Heart left ventricle (tissue), 13 donors: ENCODE data around the gene THSD7B.

ENCODE experiments used
- CTCF ChIP-seq, 12 donors: fragments of 200-600 bp; sonication (generic) in 4 of 12; IDR thresholded peaks; one replicate each; pipeline versions ENCODE4 v1.5.0 to v1.8.0; 2018 to 2022; ENCODE audit warnings: antibody characterized with exemption in 12 of 12, mild to moderate bottlenecking in 5 of 12
- POLR2A ChIP-seq, 2 donors: fragments of 450-650 bp; IDR thresholded peaks; one replicate each; pipeline ENCODE4 v1.6.1; 2017; ENCODE audit warnings: antibody characterized with exemption in 2 of 2, mild to moderate bottlenecking in 2 of 2, moderate library complexity in 2 of 2
- donor health status: ischemic (EF 13 %, LVEDD 7.1; RV severe dilation, severe dysfunction).
- donor health status: DM: no; HTN: yes; CAD: no.
- donor health status: DM: no; HTN: no; CAD: no.
- donor health status: ischemic (EF 25% LVEDD 6.9; RV normal size, moderate dysfunction).
- donor health status: ischemic (EF 25% LVEDD 5.7; RV mildly dilated, moderate dysfunction).
- donor health status: ischemic (EF 35%, LVEDD 5.7; RV mildly dilated, moderate dysfunction).
- donor health status: nonischemic (EF 11% LVEDD 7.7; RV severe dilation, severe dysfunction).
- donor health status: DM: yes; HTN: yes; CAD: no.
- donor health status: PGD.
- donor health status: ischemic (EF 29% LVEDD 5.4; RV normal size, mild dysfunction).
- donor health status: nonischemic (EF 23%, LVEDD 6.1; RV moderate dilation, normal function).

- TF ChIP-seq CTCF (IDR thresholded peaks at IDR 0.05) (no peak), POLR2A (IDR thresholded peaks at IDR 0.05) (no peak)
Measured at GRCh38 chr2:136927156-136927555, 161.8 kb downstream of the THSD7B start.
